ENCODE results near the gene HINT1. TPM values are rescaled to one million over a fixed set of nuclear protein-coding genes. Genes with fewer than 3 reads are reported as not detected.

HINT1 gene
- total RNA-seq, 2 donors from 2014 or later: 269 to 288 TPM

GRCh38 chr5:131151216-131151615 lies 13.8 kb downstream of the HINT1 start:
- no peaks in the 10 kb centered on the region for H3K27me3 ChIP-seq
- H3K4me1 ChIP-seq: no peaks in the 10 kb centered on the region
- TF ChIP-seq CTCF (IDR thresholded peaks at IDR 0.05): no peak
- no peak overlapping the region for H3K9ac ChIP-seq (ENCODE audit: low read depth in 2 of 2, low read length in 2 of 2)
- H3K9me3 ChIP-seq: no peaks in the 10 kb centered on the region
- DNase-seq: no peak
- intact Hi-C loops (cut with DNase I): no loop called here
- no peaks in the 10 kb centered on the region for H3K36me3 ChIP-seq
- no peak overlapping the region for H3K27ac ChIP-seq
- H3K4me3 ChIP-seq: no peak overlapping the region

GRCh38 chr5:131150408-131150807 lies 14.6 kb downstream of the HINT1 start:
- intact Hi-C loops (cut with DNase I): no loop called here
- H3K27ac ChIP-seq: no peak overlapping the region
- no peak for TF ChIP-seq CTCF (IDR thresholded peaks at IDR 0.05)
- H3K36me3 ChIP-seq: no peaks in the 10 kb centered on the region
- H3K9ac ChIP-seq (ENCODE audit: low read depth in 2 of 2, low read length in 2 of 2): no peak overlapping the region
- H3K9me3 ChIP-seq: no peaks in the 10 kb centered on the region
- DNase-seq: no peak
- no peak overlapping the region for H3K4me3 ChIP-seq
- no peaks in the 10 kb centered on the region for H3K4me1 ChIP-seq
- no peaks in the 10 kb centered on the region for H3K27me3 ChIP-seq

GRCh38 chr5:131148835-131149234 lies 16.2 kb downstream of the HINT1 start:
- no peak overlapping the region for H3K9ac ChIP-seq (ENCODE audit: low read depth in 2 of 2, low read length in 2 of 2)
- intact Hi-C loops (cut with DNase I): no loop called here
- no peaks in the 10 kb centered on the region for H3K9me3 ChIP-seq
- no peak overlapping the region for H3K27ac ChIP-seq
- no peaks in the 10 kb centered on the region for H3K27me3 ChIP-seq
- DNase-seq: no peak
- no peak overlapping the region for H3K4me3 ChIP-seq
- no peak for TF ChIP-seq CTCF (IDR thresholded peaks at IDR 0.05)
- no peaks in the 10 kb centered on the region for H3K4me1 ChIP-seq
- no peaks in the 10 kb centered on the region for H3K36me3 ChIP-seq

- no peaks in the 10 kb centered on the region for H3K27me3 ChIP-seq
- no peaks in the 10 kb centered on the region for H3K4me1 ChIP-seq
- no peak for TF ChIP-seq CTCF (IDR thresholded peaks at IDR 0.05)
- H3K27ac ChIP-seq: no peak overlapping the region
- H3K36me3 ChIP-seq: no peaks in the 10 kb centered on the region
- DNase-seq: no peak
- no peaks in the 10 kb centered on the region for H3K9me3 ChIP-seq
- H3K4me3 ChIP-seq: no peak overlapping the region
- intact Hi-C loops (cut with DNase I): no loop called here
- no peak overlapping the region for H3K9ac ChIP-seq (ENCODE audit: low read depth in 2 of 2, low read length in 2 of 2)
Observed at GRCh38 chr5:131147258-131147657, 17.8 kb downstream of the HINT1 start.

GRCh38 chr5:131142970-131143617 lies 22.0 kb downstream of the HINT1 start:
- H3K4me3 ChIP-seq: no peak overlapping the region
- no peak overlapping the region for H3K9ac ChIP-seq (ENCODE audit: low read depth in 2 of 2, low read length in 2 of 2)
- no peaks in the 10 kb centered on the region for H3K9me3 ChIP-seq
- H3K27ac ChIP-seq: no peak overlapping the region
- no peaks in the 10 kb centered on the region for H3K4me1 ChIP-seq
- no peaks in the 10 kb centered on the region for H3K36me3 ChIP-seq
- intact Hi-C loops (cut with DNase I): no loop called here
- H3K27me3 ChIP-seq: no peaks in the 10 kb centered on the region
- TF ChIP-seq CTCF (IDR thresholded peaks at IDR 0.05): no peak
- no peak for DNase-seq

All from colonic mucosa (tissue), 4 donors.